Mesothelial cell of epicardium (in vitro differentiated cells): Measurements from ENCODE around the gene GCK. TPM values are rescaled to one million over a fixed set of nuclear protein-coding genes. Genes with fewer than 3 reads are reported as not detected.

Experiments
- DNase-seq, 2 experiments: peaks; one replicate each; pipeline ENCODE4 v3.0.0; 2021; ENCODE audit warnings: low spot score in 2 of 2; ENCODE audit not compliant: unreplicated experiment in 2 of 2
- H3K27ac Mint-ChIP-seq: 2 replicates; pipeline ENCODE4 v1.8.0; 2021; ENCODE audit warnings: mixed read lengths
- H3K27me3 Mint-ChIP-seq: 2 replicates; pipeline ENCODE4 v1.8.0; 2021; ENCODE audit warnings: low read depth, mixed read lengths
- H3K36me3 Mint-ChIP-seq: 2 replicates; pipeline ENCODE4 v1.8.0; 2021; ENCODE audit warnings: mixed read lengths
- H3K4me1 Mint-ChIP-seq: 2 replicates; pipeline ENCODE4 v1.8.0; 2021; ENCODE audit warnings: mixed read lengths
- H3K4me3 Mint-ChIP-seq: 2 replicates; pipeline ENCODE4 v1.8.0; 2021; ENCODE audit warnings: mild to moderate bottlenecking, moderate library complexity, mixed read lengths
- H3K9me3 Mint-ChIP-seq: 2 replicates; pipeline ENCODE4 v1.8.0; 2021; ENCODE audit warnings: mixed read lengths
- total RNA-seq: library from RNA; stranded (reverse); gene quantifications from 3 replicates; pipeline ENCODE4 v1.2.1, GENCODE V29; 2021
- TF ChIP-seq, protein P1 (sequence below): fragments of 200-600 bp; sonication (generic); IDR thresholded peaks from one replicate; pipeline ENCODE4 v1.5.0; 2021; ENCODE audit warnings: antibody characterized with exemption; ENCODE audit not compliant: unreplicated experiment

Gene GCK
- total RNA-seq, 1 donor from 2014 or later: 1.5 TPM

DNA sequence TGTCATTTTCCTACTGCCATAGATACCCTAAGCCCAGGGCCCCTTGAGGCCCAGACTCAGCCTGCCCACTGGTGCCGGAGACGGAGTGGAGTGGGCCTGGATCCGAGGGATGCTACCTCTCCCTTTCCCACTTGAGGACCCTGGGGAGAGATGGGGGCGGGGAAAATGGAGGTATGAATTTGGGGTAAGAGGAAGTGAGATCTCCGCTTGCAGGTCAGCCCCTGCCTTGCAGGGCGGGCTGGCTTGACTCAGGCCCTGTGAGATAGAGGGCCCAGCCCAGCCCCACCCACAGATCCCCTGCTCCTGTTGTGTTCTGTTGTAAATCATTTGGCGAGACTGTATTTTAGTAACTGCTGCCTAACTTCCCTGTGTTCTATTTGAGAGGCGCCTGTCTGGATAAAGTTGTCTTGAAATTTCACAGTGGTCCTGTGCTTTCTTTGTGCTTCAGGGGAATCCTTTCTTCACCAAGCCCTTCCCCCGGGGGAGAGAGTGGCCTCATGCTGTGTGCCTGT lies 24.7 kb upstream of the GCK start:
- TF ChIP-seq, protein P1, sequence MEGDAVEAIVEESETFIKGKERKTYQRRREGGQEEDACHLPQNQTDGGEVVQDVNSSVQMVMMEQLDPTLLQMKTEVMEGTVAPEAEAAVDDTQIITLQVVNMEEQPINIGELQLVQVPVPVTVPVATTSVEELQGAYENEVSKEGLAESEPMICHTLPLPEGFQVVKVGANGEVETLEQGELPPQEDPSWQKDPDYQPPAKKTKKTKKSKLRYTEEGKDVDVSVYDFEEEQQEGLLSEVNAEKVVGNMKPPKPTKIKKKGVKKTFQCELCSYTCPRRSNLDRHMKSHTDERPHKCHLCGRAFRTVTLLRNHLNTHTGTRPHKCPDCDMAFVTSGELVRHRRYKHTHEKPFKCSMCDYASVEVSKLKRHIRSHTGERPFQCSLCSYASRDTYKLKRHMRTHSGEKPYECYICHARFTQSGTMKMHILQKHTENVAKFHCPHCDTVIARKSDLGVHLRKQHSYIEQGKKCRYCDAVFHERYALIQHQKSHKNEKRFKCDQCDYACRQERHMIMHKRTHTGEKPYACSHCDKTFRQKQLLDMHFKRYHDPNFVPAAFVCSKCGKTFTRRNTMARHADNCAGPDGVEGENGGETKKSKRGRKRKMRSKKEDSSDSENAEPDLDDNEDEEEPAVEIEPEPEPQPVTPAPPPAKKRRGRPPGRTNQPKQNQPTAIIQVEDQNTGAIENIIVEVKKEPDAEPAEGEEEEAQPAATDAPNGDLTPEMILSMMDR: no peak
- Mint-ChIP-seq H3K27me3 (no peaks in the 10 kb centered on the region), H3K4me3 (no peak overlapping the region), H3K27ac (peak overlapping the region; percentile 35), H3K9me3 (no peaks in the 10 kb centered on the region), H3K4me1 (peaks cover 10% of the 10 kb centered on the region), H3K36me3 (peaks cover 5% of the 10 kb centered on the region)
- peak in 1 of 2 experiments; percentile 12 for DNase-seq

- Mint-ChIP-seq H3K27me3 (no peaks in the 10 kb centered on the region), H3K4me3 (no peak overlapping the region), H3K36me3 (peaks cover 10% of the 10 kb centered on the region), H3K4me1 (peaks cover 9% of the 10 kb centered on the region), H3K27ac (no peak overlapping the region), H3K9me3 (no peaks in the 10 kb centered on the region)
- no peak for DNase-seq
- TF ChIP-seq, protein P1: no peak
Measured at GRCh38 chr7:44213206-44213876, 24.1 kb upstream of the GCK start.

DNA sequence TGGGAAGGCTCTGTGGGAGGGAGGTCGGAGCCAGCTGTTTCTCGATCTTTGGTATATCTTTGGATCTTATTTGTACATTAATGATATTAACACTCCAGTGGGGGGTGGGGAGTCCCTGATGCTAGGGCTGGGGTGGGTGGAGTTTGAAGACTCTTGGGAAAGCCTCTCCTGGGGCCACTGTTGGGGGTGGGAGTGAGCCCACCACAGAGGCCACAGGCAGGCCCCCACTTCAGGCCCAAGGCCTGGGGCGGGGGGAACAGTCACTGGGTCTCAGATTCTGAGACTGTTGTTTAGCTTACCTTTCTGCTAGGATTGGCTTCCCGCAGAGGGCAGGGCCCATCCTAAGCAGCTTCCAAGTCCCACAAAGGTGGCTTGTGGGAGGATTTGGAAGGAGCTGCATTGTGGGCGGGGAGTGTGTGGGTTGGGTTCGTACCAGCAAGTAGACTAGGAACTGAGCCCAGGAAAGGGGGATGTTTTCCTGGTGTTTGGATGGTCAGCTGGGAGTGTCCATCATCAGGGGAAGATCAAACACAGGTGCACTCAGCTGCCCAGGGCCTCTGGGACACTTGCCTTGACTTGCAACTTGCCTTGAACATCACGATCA lies 23.4 kb upstream of the GCK start:
- no peaks in the 10 kb centered on the region for H3K27me3 Mint-ChIP-seq
- DNase-seq: peak in 1 of 2 experiments; percentile 8
- H3K4me3 Mint-ChIP-seq: no peak overlapping the region
- H3K9me3 Mint-ChIP-seq: no peaks in the 10 kb centered on the region
- no peak overlapping the region for H3K27ac Mint-ChIP-seq
- peaks cover 4% of the 10 kb centered on the region for H3K4me1 Mint-ChIP-seq
- TF ChIP-seq, protein P1: no peak
- peaks cover 10% of the 10 kb centered on the region for H3K36me3 Mint-ChIP-seq

- Mint-ChIP-seq H3K27ac (no peak overlapping the region), H3K27me3 (no peaks in the 10 kb centered on the region), H3K9me3 (no peaks in the 10 kb centered on the region), H3K4me1 (peaks cover 4% of the 10 kb centered on the region), H3K36me3 (peaks cover 10% of the 10 kb centered on the region), H3K4me3 (no peak overlapping the region)
- no peak for DNase-seq
- TF ChIP-seq, protein P1: no peak
Measured at GRCh38 chr7:44212018-44212417, 22.8 kb upstream of the GCK start.

DNA sequence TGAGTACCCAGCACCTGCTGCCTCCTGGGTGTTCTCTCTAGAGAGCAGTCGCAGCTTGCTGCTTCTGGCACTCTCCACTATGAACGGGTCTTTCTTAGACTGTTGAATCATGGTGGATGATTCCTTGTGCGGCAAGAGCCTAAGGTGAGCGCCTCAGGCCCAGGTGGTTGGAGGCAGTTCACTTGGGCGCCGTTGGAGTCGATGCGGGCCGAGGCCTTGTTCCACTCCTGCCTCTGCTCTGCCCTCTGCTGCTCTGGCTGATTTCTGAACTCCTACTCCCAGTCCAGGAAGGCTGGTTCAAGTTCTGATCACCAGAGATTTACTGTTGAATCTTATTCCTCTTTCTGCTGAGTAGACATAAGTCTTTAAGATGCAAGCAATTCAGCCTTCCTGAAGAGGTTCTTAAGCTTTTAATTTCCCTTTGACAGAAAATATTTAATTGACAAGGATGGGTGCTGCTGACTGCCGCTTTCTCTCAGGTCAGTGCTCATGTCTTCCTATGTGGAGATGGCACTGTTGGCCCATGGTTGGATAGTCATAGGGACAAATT lies 22.0 kb upstream of the GCK start:
- peak in 1 of 2 experiments; percentile 12 for DNase-seq
- Mint-ChIP-seq H3K36me3 (peaks cover 11% of the 10 kb centered on the region), H3K27ac (no peak overlapping the region), H3K4me1 (peaks cover 4% of the 10 kb centered on the region), H3K4me3 (no peak overlapping the region), H3K27me3 (no peaks in the 10 kb centered on the region), H3K9me3 (no peaks in the 10 kb centered on the region)
- TF ChIP-seq, protein P1: no peak
